GM13977 (cell line): ENCODE results near the gene CPZ.

Experiments
- DNase-seq: peaks from one replicate; pipeline ENCODE4 v3.0.0; 2012; ENCODE audit warnings: low spot score
- CTCF ChIP-seq: IDR thresholded peaks from 2 replicates; pipeline ENCODE4 v1.5.1; 2012; ENCODE audit warnings: mild to moderate bottlenecking, control low read depth; ENCODE audit not compliant: insufficient read depth; ENCODE audit errors: extremely low read depth, missing control alignments
- in situ Hi-C: fragments of 300-500 bp; cut with MboI; formaldehyde crosslinking; loops from one replicate; pipeline ENCODE4 v1.12.0; 2022; ENCODE audit warnings: low sequenced_read_pairs, low pct_unique_long_range_greater_than_20kb, mixed read lengths, inconsistent platforms; ENCODE audit not compliant: unreplicated experiment

CPZ gene

GRCh38 chr4:8552024-8552423, 40.5 kb upstream of the CPZ start:
- DNase-seq, result no peak
- in situ Hi-C loops, result no loop called here
- TF ChIP-seq CTCF, result no peak

- no peak for TF ChIP-seq CTCF
- no peak for DNase-seq
- in situ Hi-C loops, result no loop called here
Observed at GRCh38 chr4:8552581-8553205, 39.9 kb upstream of the CPZ start.

- TF ChIP-seq CTCF, result no peak
- in situ Hi-C loops, result no loop called here
- DNase-seq, result no peak
Observed at GRCh38 chr4:8553216-8553615, 39.3 kb upstream of the CPZ start.

- in situ Hi-C loops, result no loop called here
- no peak for DNase-seq
- TF ChIP-seq CTCF, result no peak
Observed at GRCh38 chr4:8553991-8554405, 38.6 kb upstream of the CPZ start.

GRCh38 chr4:8554555-8555100, 37.9 kb upstream of the CPZ start:
- in situ Hi-C loops, result no loop called here
- TF ChIP-seq CTCF, result no peak
- DNase-seq, result no peak

GRCh38 chr4:8555716-8556115, 36.8 kb upstream of the CPZ start:
- TF ChIP-seq CTCF, result no peak
- in situ Hi-C loops, result no loop called here
- no peak for DNase-seq
